GM12873 (cell line): ENCODE data around the gene PAXX.
A peak's percentile ranks its signal among the peaks of the same experiment; 100 is the strongest.

ENCODE experiments used
- CTCF ChIP-seq: IDR thresholded peaks from 2 replicates; pipeline ENCODE4 v1.5.1; 2012; ENCODE audit warnings: low read depth, mild to moderate bottlenecking, moderate library complexity, low read length, control low read depth; ENCODE audit not compliant: insufficient read depth; ENCODE audit errors: missing control alignments

The PAXX gene

GRCh38 chr9:137027369-137028262 is 35.4 kb downstream of the PAXX start, which contains the start of gene ABCA2:
Gene ABCA2, minus strand, starts transcription at chr9:137028237. Its CDS starts 97 bp downstream, at chr9:137028140.
- TF ChIP-seq CTCF: no peak

GRCh38 chr9:137028263-137029057 is 36.2 kb downstream of the PAXX start:
- peak; percentile 73 for TF ChIP-seq CTCF

GRCh38 chr9:137029058-137029936 is 37.1 kb downstream of the PAXX start:
- peak; percentile 95 for TF ChIP-seq CTCF

GRCh38 chr9:137030006-137030405 is 37.8 kb downstream of the PAXX start:
- no peak for TF ChIP-seq CTCF

GRCh38 chr9:137030538-137031527 is 38.6 kb downstream of the PAXX start:
- no peak for TF ChIP-seq CTCF

- TF ChIP-seq CTCF: no peak
Measured at GRCh38 chr9:137031904-137032640, 39.9 kb downstream of the PAXX start, which contains the start of gene FUT7. Gene FUT7, minus strand, starts transcription at chr9:137032088. Its CDS starts 97 bp downstream, at chr9:137031991.
